ENCODE measurements around the gene ARHGAP31. TPM values are rescaled to one million over a fixed set of nuclear protein-coding genes. Genes with fewer than 3 reads are reported as not detected.

Gene ARHGAP31
- total RNA-seq, 1 donor from 2014 or later: 51.7 TPM

GRCh38 chr3:119395923-119396358, 101.8 kb downstream of the ARHGAP31 start:
- DNase-seq: no peak

GRCh38 chr3:119396870-119397269, 102.7 kb downstream of the ARHGAP31 start:
- DNase-seq: no peak

GRCh38 chr3:119400466-119400865, 106.3 kb downstream of the ARHGAP31 start:
- no peak for DNase-seq

GRCh38 chr3:119401069-119401468, 106.9 kb downstream of the ARHGAP31 start:
- DNase-seq: no peak

- no peak for DNase-seq
Measured at GRCh38 chr3:119401503-119402440, 107.6 kb downstream of the ARHGAP31 start.

GRCh38 chr3:119402791-119403190, 108.6 kb downstream of the ARHGAP31 start:
- no peak for DNase-seq

- DNase-seq: no peak
Measured at GRCh38 chr3:119403201-119403600, 109.0 kb downstream of the ARHGAP31 start.

- DNase-seq: no peak
Measured at GRCh38 chr3:119405315-119405714, 111.1 kb downstream of the ARHGAP31 start.

GRCh38 chr3:119408243-119408950, 114.2 kb downstream of the ARHGAP31 start:
- DNase-seq: no peak

GRCh38 chr3:119409844-119410243, 115.7 kb downstream of the ARHGAP31 start:
- no peak for DNase-seq

- DNase-seq: no peak
Measured at GRCh38 chr3:119413603-119414280, 119.6 kb downstream of the ARHGAP31 start.

- no peak for DNase-seq
Measured at GRCh38 chr3:119416873-119417272, 122.7 kb downstream of the ARHGAP31 start.

- no peak for DNase-seq
Measured at GRCh38 chr3:119417771-119418512, 123.8 kb downstream of the ARHGAP31 start.

GRCh38 chr3:119418641-119419040, 124.5 kb downstream of the ARHGAP31 start:
- DNase-seq: no peak

- DNase-seq: no peak
Measured at GRCh38 chr3:119420196-119420595, 126.0 kb downstream of the ARHGAP31 start.

GRCh38 chr3:119427669-119428068, 133.5 kb downstream of the ARHGAP31 start:
- DNase-seq: peak; percentile 16

GRCh38 chr3:119428538-119428937, 134.4 kb downstream of the ARHGAP31 start:
- DNase-seq: peak; percentile 23

- DNase-seq: no peak
Measured at GRCh38 chr3:119433613-119434325, 139.6 kb downstream of the ARHGAP31 start.

GRCh38 chr3:119434703-119435102, 140.5 kb downstream of the ARHGAP31 start:
- no peak for DNase-seq

GRCh38 chr3:119436977-119437376, 142.8 kb downstream of the ARHGAP31 start:
- no peak for DNase-seq

GRCh38 chr3:119437691-119438258, 143.6 kb downstream of the ARHGAP31 start:
- DNase-seq: no peak
